Measurements from ENCODE around the gene RETREG3. TPM values are rescaled to one million over a fixed set of nuclear protein-coding genes. Genes with fewer than 3 reads are reported as not detected.

The RETREG3 gene
- total RNA-seq, 6 donors from 2014 or later: 47.1 to 89.7 (median 59.9) TPM

GRCh38 chr17:42590886-42591285 lies 18.3 kb downstream of the RETREG3 start:
- TF ChIP-seq POLR2AphosphoS5 (IDR thresholded peaks at IDR 0.05): no peak
- no peak for TF ChIP-seq CTCF (IDR thresholded peaks at IDR 0.05)
- TF ChIP-seq POLR2A (IDR thresholded peaks at IDR 0.05): no peak
- TF ChIP-seq EP300 (IDR thresholded peaks at IDR 0.05): no peak
- H3K27me3 ChIP-seq: no peaks in the 10 kb centered on the region
- WGBS, 2 donors: 91 to 97% methylated on average over 2 of the region's 2 CpGs
- H3K4me3 ChIP-seq: no peak overlapping the region
- H3K27ac ChIP-seq: no peak overlapping the region
- H3K36me3 ChIP-seq: peaks cover 21 to 84% (median 51%) of the 10 kb centered on the region in 4 donors
- H3K9me3 ChIP-seq: no peaks in the 10 kb centered on the region
- no peak for ATAC-seq (ENCODE audit: low FRiP score in 2 of 2)
- DNase-seq: no peak
- H3K4me1 ChIP-seq: peaks cover under 1 to 5% (median 3%) of the 10 kb centered on the region in 4 donors

- no peak overlapping the region for H3K4me3 ChIP-seq
- H3K36me3 ChIP-seq: peaks cover 45 to 97% (median 81%) of the 10 kb centered on the region in 4 donors
- peaks cover 11 to 16% (median 13%) of the 10 kb centered on the region in 4 donors for H3K4me1 ChIP-seq
- DNase-seq (no peak), ATAC-seq (ENCODE audit: low FRiP score in 2 of 2) (no peak)
- TF ChIP-seq CTCF (IDR thresholded peaks at IDR 0.05) (no peak), EP300 (IDR thresholded peaks at IDR 0.05) (no peak), POLR2A (IDR thresholded peaks at IDR 0.05) (no peak), POLR2AphosphoS5 (IDR thresholded peaks at IDR 0.05) (no peak)
- H3K27ac ChIP-seq: no peak overlapping the region
- no peaks in the 10 kb centered on the region for H3K27me3 ChIP-seq
- 80% methylated on average over 7 of the region's 7 CpGs for WGBS, 2 donors
- no peaks in the 10 kb centered on the region for H3K9me3 ChIP-seq
Observed at GRCh38 chr17:42586514-42587230, 22.5 kb downstream of the RETREG3 start.

GRCh38 chr17:42585353-42585752 lies 23.8 kb downstream of the RETREG3 start:
- WGBS, 2 donors: 7 to 13% methylated on average over 1 of the region's 1 CpG
- Histone ChIP-seq H3K4me1 (peaks cover 11 to 16% (median 13%) of the 10 kb centered on the region in 4 donors), H3K27ac (peak overlapping the region in 3 of 4 donors; percentile 38 to 52 (median 39)), H3K27me3 (no peaks in the 10 kb centered on the region), H3K4me3 (no peak overlapping the region), H3K9me3 (no peaks in the 10 kb centered on the region), H3K36me3 (peaks cover 47 to 96% (median 84%) of the 10 kb centered on the region in 4 donors)
- ATAC-seq (ENCODE audit: low FRiP score in 2 of 2) (peak; percentile 52 to 53), DNase-seq (peak in 1 of 2 donors; percentile 36)
- no peak for TF ChIP-seq CTCF (IDR thresholded peaks at IDR 0.05)
- TF ChIP-seq POLR2A (IDR thresholded peaks at IDR 0.05): peak in 1 of 4 donors; percentile 15

GRCh38 chr17:42584880-42585279 lies 24.3 kb downstream of the RETREG3 start:
- Histone ChIP-seq H3K36me3 (peaks cover 47 to 96% (median 83%) of the 10 kb centered on the region in 4 donors), H3K9me3 (no peaks in the 10 kb centered on the region), H3K4me1 (peaks cover 11 to 16% (median 13%) of the 10 kb centered on the region in 4 donors), H3K27ac (peak overlapping the region in 3 of 4 donors; percentile 38 to 52 (median 39)), H3K27me3 (no peaks in the 10 kb centered on the region), H3K4me3 (no peak overlapping the region)
- WGBS, 2 donors: 85 to 87% methylated on average over 9 of the region's 9 CpGs
- no peak for TF ChIP-seq POLR2AphosphoS5 (IDR thresholded peaks at IDR 0.05)
- no peak for TF ChIP-seq EP300 (IDR thresholded peaks at IDR 0.05)
- no peak for TF ChIP-seq POLR2A (IDR thresholded peaks at IDR 0.05)
- no peak for TF ChIP-seq CTCF (IDR thresholded peaks at IDR 0.05)
- ATAC-seq (ENCODE audit: low FRiP score in 2 of 2): peak in 1 of 2 donors; percentile 65
- no peak for DNase-seq

Measured in upper lobe of left lung (tissue), 6 donors.